Endothelial cell of umbilical vein (primary cell): Measurements from ENCODE around the gene ANKS1A.

ENCODE experiments used
- CTCF ChIP-seq, 2 donors: IDR thresholded peaks; 1 replicate in 1 of 2; 2 replicates in 1 of 2; pipeline ENCODE4 v1.5.1; 2011; ENCODE audit warnings: low read length in 2 of 2, mild to moderate bottlenecking in 2 of 2, moderate library complexity in 2 of 2, control low read depth in 1 of 2, inconsistent platforms in 1 of 2, low read depth in 1 of 2; ENCODE audit not compliant: insufficient read depth in 1 of 2; ENCODE audit errors: extremely low read depth in 1 of 2
- EZH2 ChIP-seq: IDR thresholded peaks from 2 replicates; pipeline ENCODE4 v1.6.1; 2012; ENCODE audit warnings: borderline replicate concordance, low read depth, mild to moderate bottlenecking, moderate library complexity, low read length, inconsistent platforms; ENCODE audit not compliant: severe bottlenecking
- JUN ChIP-seq: IDR thresholded peaks from 2 replicates; pipeline ENCODE4 v1.6.1; 2011; ENCODE audit warnings: borderline replicate concordance, low read depth; ENCODE audit not compliant: insufficient read length, insufficient read depth
- MAX ChIP-seq: IDR thresholded peaks from 2 replicates; pipeline ENCODE4 v1.6.1; 2011; ENCODE audit not compliant: insufficient read depth, insufficient read length
- POLR2A ChIP-seq: IDR thresholded peaks from 2 replicates; pipeline ENCODE4 v1.6.1; 2012; ENCODE audit warnings: low read depth, mild to moderate bottlenecking, control low read depth, low read length
- POLR2AphosphoS5 ChIP-seq: IDR thresholded peaks from 2 replicates; pipeline ENCODE4 v1.6.1; 2012; ENCODE audit warnings: low read depth, mild to moderate bottlenecking, control low read depth, low read length, moderate library complexity; ENCODE audit not compliant: insufficient read depth

GRCh38 chr6:34877259-34877658 lies 11.8 kb upstream of the ANKS1A start:
- TF ChIP-seq CTCF (IDR thresholded peaks at IDR 0.05; ENCODE audit: extremely low read depth in 1 of 2, insufficient read depth in 1 of 2, low read depth in 1 of 2, low read length in 2 of 2) (no peak), POLR2AphosphoS5 (no peak), EZH2 (no peak), MAX (no peak), JUN (no peak), POLR2A (no peak)
